ENCODE results near the gene CLASP2.

- TF ChIP-seq, protein P1, sequence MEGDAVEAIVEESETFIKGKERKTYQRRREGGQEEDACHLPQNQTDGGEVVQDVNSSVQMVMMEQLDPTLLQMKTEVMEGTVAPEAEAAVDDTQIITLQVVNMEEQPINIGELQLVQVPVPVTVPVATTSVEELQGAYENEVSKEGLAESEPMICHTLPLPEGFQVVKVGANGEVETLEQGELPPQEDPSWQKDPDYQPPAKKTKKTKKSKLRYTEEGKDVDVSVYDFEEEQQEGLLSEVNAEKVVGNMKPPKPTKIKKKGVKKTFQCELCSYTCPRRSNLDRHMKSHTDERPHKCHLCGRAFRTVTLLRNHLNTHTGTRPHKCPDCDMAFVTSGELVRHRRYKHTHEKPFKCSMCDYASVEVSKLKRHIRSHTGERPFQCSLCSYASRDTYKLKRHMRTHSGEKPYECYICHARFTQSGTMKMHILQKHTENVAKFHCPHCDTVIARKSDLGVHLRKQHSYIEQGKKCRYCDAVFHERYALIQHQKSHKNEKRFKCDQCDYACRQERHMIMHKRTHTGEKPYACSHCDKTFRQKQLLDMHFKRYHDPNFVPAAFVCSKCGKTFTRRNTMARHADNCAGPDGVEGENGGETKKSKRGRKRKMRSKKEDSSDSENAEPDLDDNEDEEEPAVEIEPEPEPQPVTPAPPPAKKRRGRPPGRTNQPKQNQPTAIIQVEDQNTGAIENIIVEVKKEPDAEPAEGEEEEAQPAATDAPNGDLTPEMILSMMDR (IDR thresholded peaks at IDR 0.05), result no peak
- TF ChIP-seq POLR2AphosphoS5 (IDR thresholded peaks at IDR 0.05; ENCODE audit: low read depth, low read length), result no peak
- TF ChIP-seq, protein P2, sequence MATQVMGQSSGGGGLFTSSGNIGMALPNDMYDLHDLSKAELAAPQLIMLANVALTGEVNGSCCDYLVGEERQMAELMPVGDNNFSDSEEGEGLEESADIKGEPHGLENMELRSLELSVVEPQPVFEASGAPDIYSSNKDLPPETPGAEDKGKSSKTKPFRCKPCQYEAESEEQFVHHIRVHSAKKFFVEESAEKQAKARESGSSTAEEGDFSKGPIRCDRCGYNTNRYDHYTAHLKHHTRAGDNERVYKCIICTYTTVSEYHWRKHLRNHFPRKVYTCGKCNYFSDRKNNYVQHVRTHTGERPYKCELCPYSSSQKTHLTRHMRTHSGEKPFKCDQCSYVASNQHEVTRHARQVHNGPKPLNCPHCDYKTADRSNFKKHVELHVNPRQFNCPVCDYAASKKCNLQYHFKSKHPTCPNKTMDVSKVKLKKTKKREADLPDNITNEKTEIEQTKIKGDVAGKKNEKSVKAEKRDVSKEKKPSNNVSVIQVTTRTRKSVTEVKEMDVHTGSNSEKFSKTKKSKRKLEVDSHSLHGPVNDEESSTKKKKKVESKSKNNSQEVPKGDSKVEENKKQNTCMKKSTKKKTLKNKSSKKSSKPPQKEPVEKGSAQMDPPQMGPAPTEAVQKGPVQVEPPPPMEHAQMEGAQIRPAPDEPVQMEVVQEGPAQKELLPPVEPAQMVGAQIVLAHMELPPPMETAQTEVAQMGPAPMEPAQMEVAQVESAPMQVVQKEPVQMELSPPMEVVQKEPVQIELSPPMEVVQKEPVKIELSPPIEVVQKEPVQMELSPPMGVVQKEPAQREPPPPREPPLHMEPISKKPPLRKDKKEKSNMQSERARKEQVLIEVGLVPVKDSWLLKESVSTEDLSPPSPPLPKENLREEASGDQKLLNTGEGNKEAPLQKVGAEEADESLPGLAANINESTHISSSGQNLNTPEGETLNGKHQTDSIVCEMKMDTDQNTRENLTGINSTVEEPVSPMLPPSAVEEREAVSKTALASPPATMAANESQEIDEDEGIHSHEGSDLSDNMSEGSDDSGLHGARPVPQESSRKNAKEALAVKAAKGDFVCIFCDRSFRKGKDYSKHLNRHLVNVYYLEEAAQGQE (IDR thresholded peaks at IDR 0.05; ENCODE audit: insufficient read depth in 1 of 2, low read depth in 2 of 2, low read length in 1 of 2), result no peak
- TF ChIP-seq SIN3A (IDR thresholded peaks at IDR 0.05; ENCODE audit: borderline replicate concordance, insufficient read depth, low read depth, low read length), result no peak
- no peak for TF ChIP-seq TCF7L2 (IDR thresholded peaks at IDR 0.05; ENCODE audit: low read depth, low read length)
These were observed 19.1 kb upstream of the CLASP2 start for GRCh38 chr3:33737146-33737545.

Data from Panc1 (cell line).